ENCODE results near the gene KRTAP4-4. TPM values are rescaled to one million over a fixed set of nuclear protein-coding genes. Genes with fewer than 3 reads are reported as not detected.

KRTAP4-4 gene
- total and polyA plus RNA-seq, 2 of the 8 experiments (the other 6 are each of a cell fraction or from before 2014, with no cell fraction given) = not detected

GRCh38 chr17:41150026-41150425 lies 10.5 kb downstream of the KRTAP4-4 start:
- H3K27me3 ChIP-seq (replicated peaks in 1 of 4; ENCODE audit: control insufficient read depth in 3 of 4, extremely low read depth in 1 of 4, insufficient read depth in 3 of 4, low read length in 3 of 4) = no peaks in the 10 kb centered on the region
- DNase-seq (ENCODE audit: low read depth in 1 of 2, low spot score in 2 of 2) = no peak
- H3K4me1 ChIP-seq (replicated peaks in 1 of 4; ENCODE audit: control insufficient read depth in 3 of 4, insufficient read depth in 4 of 4, low read length in 3 of 4) = no peaks in the 10 kb centered on the region
- no peak overlapping the region for H2BK5ac ChIP-seq (ENCODE audit: low read depth, low read length)
- H3K9ac ChIP-seq (replicated peaks in 1 of 4; ENCODE audit: extremely low read depth in 1 of 4, low read depth in 3 of 4, low read length in 3 of 4) = no peak overlapping the region
- ChIA-PET POLR2A (ENCODE audit: partially characterized antibody) (no interaction called here), CTCF (ENCODE audit: partially characterized antibody) (interaction anchor here (0.9 kb wide), 1 partner anchor 9 kb away, joined by 3 read pairs; no protein-coding TSS in a partner anchor)
- no peak overlapping the region for H4K91ac ChIP-seq (replicated peaks; ENCODE audit: insufficient read length, low read length)
- H3K14ac ChIP-seq (ENCODE audit: insufficient read length) = no peak overlapping the region
- no peak overlapping the region for H2BK12ac ChIP-seq (ENCODE audit: low read depth, low read length)
- no peak overlapping the region for H3K23ac ChIP-seq (ENCODE audit: insufficient read length)
- H3K27ac ChIP-seq (ENCODE audit: low read depth, low read length) = no peak overlapping the region
- no peak overlapping the region for H3K4me2 ChIP-seq (ENCODE audit: insufficient read depth in 1 of 2, low read depth in 2 of 2, low read length in 2 of 2)
- H3K9me3 ChIP-seq (ENCODE audit: insufficient read depth in 2 of 2, low read depth in 1 of 2, low read length in 1 of 2) = no peaks in the 10 kb centered on the region
- no peak overlapping the region for H2AK5ac ChIP-seq (ENCODE audit: low read depth, low read length)
- no peak overlapping the region for H3K4ac ChIP-seq (replicated peaks; ENCODE audit: insufficient read length, low read depth, low read length)
- no peak overlapping the region for H2AFZ ChIP-seq (ENCODE audit: low read length)
- no peak for FAIRE-seq
- H4K8ac ChIP-seq (ENCODE audit: extremely low read depth, insufficient read depth, low read length) = no peak overlapping the region
- no peak overlapping the region for H3K56ac ChIP-seq (replicated peaks; ENCODE audit: insufficient read length, low read depth, low read length)
- H3K23me2 ChIP-seq (ENCODE audit: low read depth, low read length) = peaks cover 2% of the 10 kb centered on the region; the same call in 1 of the 2 replicates
- no peak overlapping the region for H2BK120ac ChIP-seq (replicated peaks; ENCODE audit: low read depth, low read length)
- H2BK20ac ChIP-seq (ENCODE audit: low read length) = no peak overlapping the region
- H4K5ac ChIP-seq (ENCODE audit: insufficient read length, low read depth, low read length) = no peak overlapping the region
- no peak overlapping the region for H2BK15ac ChIP-seq (ENCODE audit: low read length)
- no peak overlapping the region for H3K4me3 ChIP-seq (ENCODE audit: extremely low read depth in 1 of 4, insufficient read depth in 2 of 4, low read depth in 3 of 4, low read length in 4 of 4)
- no peak overlapping the region for H3K18ac ChIP-seq (ENCODE audit: extremely low read depth, low read length)
- no peaks in the 10 kb centered on the region for H4K20me1 ChIP-seq (replicated peaks in 1 of 2; ENCODE audit: control insufficient read depth in 1 of 2, insufficient read depth in 2 of 2, low read length in 2 of 2)
- no peaks in the 10 kb centered on the region for H3K36me3 ChIP-seq (ENCODE audit: control insufficient read depth in 2 of 4, insufficient read depth in 4 of 4, low read length in 3 of 4)
- no peaks in the 10 kb centered on the region for H3K79me1 ChIP-seq (ENCODE audit: low read depth, low read length)
- 92% methylated on average over 4 of the region's 4 CpGs; no CpG with 5 or more reads in 1 of the 2 experiments for WGBS, 2 experiments (ENCODE audit: extremely low coverage in 1 of 2, insufficient coverage in 1 of 2, insufficient read length in 1 of 2, insufficient replicate concordance in 2 of 2, low coverage in 1 of 2, low lambda C conversion rate in 2 of 2, missing lambda C conversion rate in 1 of 2)
- no peaks in the 10 kb centered on the region for H3K79me2 ChIP-seq (ENCODE audit: control insufficient read depth in 1 of 2, insufficient read depth in 2 of 2, low read length in 2 of 2)
- TF ChIP-seq RFX5 (IDR thresholded peaks at IDR 0.05; ENCODE audit: borderline replicate concordance, low read depth, low read length) (no peak), SP1 (IDR thresholded peaks at IDR 0.05; ENCODE audit: low read depth, low read length) (no peak), NANOG (IDR thresholded peaks at IDR 0.05; ENCODE audit: insufficient read depth, low read depth, low read length, poor library complexity, severe bottlenecking) (no peak), POU5F1 (IDR thresholded peaks at IDR 0.05; ENCODE audit: low read depth, low read length) (no peak), CTCF (IDR thresholded peaks at IDR 0.05; ENCODE audit: control extremely low read depth in 1 of 3, insufficient read depth in 1 of 3, low read depth in 1 of 3, low read length in 3 of 3) (no peak), SRF (IDR thresholded peaks at IDR 0.05; ENCODE audit: low read depth, low read length) (no peak), POLR2A (IDR thresholded peaks at IDR 0.05; ENCODE audit: control extremely low read depth in 1 of 2, low read depth in 2 of 2, low read length in 2 of 2) (no peak), SIX5 (IDR thresholded peaks at IDR 0.05; ENCODE audit: low read depth, low read length) (no peak), KDM1A (IDR thresholded peaks at IDR 0.05; ENCODE audit: borderline replicate concordance, low read length) (no peak), TAF7 (optimal IDR thresholded peaks at IDR 0.05; ENCODE audit: borderline replicate concordance, low read depth, low read length) (no peak), ATF3 (IDR thresholded peaks at IDR 0.05; ENCODE audit: insufficient read depth, low read depth, low read length) (no peak)

All from H1 (cell line).